Measurements from ENCODE around the gene XKR7.
"Not testable (repeated sequence)": the region's sequence is repeated elsewhere in the genome, so short reads cannot be mapped to it uniquely, and the experiment has no call there.

XKR7 gene

DNA sequence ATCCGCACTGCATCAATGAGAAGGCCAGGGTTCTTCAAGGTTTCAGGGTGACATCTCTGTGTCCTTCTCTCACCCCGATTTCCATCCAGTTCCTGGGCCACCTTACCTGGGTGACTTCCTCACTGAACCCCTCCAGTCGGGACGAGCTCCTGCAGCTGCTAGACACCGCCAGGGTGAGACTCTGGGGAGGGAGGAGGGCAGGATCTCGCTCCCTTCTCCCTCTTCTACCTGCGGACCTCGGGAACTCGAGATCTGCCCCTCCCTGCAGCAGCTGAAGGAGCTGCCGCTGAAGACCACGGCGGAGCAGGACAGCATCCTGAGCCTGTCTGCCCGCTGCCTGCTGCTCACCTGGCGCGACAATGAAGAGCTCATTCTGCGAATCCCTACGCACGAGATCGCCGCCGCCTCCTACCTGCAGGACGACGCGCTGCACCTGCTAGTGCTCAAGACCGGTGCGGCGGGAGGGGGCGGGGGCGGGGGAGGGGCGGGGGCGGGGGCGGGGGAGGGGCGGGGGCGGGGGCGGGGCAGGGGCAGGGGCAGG is 49.8 kb downstream of the XKR7 start:
- peak; percentile 10 for DNase-seq (ENCODE audit: low read depth)

DNA sequence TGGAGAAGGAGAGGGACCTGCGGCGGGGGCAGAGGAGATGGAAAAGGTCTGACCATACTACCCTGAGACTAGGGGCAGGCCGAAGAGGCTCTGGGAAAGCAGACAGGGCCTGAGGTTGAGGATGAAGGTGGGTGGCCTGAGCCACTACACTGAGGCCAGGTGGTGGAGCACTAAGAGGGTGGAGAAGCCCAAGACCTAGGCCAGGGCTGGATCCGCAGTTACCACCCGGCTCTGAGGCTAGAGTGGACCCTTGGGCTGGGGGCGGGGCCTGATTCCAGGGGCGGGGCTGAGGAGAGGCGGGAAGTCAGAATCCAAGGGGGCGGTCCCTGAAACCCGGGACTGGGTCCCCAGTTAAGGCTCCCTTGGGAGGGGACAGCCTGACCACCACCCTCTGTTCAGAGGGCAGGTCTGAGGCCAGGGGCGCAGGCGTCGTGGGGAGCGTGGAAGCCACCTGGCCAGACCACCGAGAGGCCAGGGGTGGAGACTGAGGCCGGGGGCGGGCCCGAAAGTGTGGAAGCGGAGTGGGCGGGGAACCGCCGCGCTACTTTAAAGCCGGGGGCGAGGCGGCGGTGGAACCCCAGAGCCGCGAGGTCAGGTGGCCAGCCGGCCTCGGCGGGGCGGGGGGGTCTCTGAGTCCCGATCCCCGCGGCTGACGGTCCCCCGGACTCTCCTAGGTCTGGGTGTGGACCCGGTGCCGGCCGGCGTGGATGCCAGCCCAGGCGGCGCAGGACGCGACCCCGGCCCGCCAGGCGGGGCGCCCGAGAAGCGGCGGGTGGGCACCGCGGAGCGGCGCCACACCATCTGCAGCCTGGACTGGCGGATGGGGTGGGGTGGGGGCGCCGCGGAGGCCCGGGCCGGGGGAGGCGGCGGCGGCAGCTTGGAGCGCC is 50.6 kb downstream of the XKR7 start:
- DNase-seq (ENCODE audit: low read depth) = peak; percentile 40

DNA sequence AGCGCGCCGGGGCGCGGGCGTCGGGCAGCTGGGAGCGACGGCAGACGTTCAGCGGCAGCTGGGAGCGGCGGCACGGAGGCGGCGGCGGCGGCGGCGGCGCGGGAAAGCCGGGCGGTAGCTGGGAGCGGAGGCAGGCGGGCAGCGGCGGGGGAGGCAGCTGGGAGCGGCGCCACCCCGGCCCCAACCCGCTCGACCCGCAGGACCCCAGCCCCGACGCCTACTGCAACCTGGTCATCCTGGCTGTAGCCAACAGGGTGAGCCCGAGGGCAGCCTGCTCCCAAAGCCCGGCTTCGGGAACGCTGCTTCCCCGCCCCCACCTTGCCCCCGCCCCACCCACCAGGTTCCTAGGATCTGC is 51.2 kb downstream of the XKR7 start:
- DNase-seq (ENCODE audit: low read depth) = no peak

DNA sequence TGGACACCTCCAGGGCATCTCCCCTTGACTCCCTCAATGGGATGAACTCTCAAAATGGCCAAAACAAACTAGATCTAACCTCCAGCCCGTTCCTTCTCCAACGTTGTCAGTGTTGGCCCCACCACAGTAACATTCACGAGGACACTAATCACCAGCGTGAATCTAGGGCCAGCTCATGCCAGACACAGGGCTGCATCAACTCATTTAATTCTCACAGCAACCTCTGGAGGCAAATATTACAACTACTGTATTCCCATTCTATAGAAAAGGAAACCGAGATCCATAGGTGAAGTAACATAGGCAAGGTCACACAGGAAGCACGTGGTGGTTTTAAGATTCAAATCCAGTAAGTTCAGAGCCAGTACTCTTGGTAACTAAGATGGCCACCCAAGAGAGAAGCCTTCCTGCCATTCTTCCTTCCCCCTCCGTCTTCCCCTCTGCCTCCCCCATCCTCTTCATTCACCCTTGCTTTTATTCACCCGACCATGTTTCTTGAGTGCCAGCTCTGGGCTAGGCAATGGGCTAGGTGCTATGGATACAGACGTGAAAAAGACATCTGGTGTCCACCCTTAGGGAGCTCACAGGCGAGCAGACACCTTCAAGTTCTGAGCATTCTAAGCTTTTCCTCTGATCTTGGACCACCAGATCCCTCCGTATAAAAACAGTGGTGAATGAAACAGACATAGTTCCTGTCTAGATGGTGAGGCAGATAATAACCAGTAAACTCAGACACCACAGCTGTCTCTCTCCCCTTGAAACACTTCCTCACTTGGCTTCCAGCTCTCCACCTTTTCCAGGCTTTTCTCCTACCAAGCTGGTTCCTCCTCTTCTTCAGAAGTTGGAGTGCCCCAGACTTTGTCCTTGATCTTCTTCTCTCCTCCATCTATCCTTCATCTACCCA is 51.9 kb downstream of the XKR7 start:
- no peak for DNase-seq (ENCODE audit: low read depth)

DNA sequence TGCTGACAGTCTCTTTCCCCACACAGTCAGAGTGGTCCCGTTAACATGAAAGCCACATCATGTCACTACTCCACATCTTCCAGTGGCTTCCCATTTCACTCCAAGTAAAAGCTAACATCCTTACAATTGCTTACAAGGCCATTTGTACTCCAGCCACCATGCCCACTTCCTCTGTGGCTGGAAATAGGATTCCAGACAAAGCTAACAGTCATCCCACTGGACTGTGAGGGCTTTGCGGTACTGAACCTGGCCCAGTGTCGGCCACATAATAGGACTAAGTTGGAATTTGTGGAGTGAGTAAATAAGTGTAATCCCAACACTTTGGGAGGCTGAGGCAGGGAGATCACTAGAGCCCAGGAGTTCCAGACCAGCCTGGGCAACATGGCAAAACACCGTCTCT is 53.1 kb downstream of the XKR7 start:
- no peak for DNase-seq (ENCODE audit: low read depth)

DNA sequence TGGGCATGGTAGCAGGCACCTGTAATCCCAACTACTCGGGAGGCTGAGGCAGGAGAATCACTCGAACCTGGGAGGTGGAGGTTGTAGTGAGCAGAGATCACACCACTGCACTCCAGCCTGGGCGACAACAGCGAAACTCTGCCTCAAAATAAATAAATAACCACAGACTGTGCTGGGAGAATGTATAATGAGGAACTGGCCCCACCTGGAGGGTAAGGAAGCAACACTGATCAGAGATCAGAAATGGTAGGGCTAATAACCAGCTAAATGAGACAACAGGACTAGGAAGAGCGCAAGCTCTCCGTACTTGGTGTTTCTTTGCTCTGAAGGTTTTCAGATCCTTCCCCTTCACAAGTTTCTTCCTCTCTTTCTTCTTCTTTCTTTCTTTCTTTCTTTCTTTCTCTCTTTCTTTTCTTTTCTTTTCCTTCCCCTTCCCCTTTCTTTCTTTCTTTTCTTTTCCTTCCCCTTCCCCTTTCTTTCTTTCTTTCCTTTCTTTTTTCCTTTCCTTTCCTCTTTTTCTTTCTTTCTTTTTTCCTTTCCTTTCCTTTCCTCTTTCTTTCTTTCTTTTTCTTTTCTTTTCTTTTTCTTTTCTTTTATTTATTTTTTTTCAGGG is 56.8 kb downstream of the XKR7 start:
- no peak for DNase-seq (ENCODE audit: low read depth)

GRCh38 chr20:32027643-32028042 is 59.7 kb downstream of the XKR7 start:
- no peak for DNase-seq (ENCODE audit: low read depth)

DNA sequence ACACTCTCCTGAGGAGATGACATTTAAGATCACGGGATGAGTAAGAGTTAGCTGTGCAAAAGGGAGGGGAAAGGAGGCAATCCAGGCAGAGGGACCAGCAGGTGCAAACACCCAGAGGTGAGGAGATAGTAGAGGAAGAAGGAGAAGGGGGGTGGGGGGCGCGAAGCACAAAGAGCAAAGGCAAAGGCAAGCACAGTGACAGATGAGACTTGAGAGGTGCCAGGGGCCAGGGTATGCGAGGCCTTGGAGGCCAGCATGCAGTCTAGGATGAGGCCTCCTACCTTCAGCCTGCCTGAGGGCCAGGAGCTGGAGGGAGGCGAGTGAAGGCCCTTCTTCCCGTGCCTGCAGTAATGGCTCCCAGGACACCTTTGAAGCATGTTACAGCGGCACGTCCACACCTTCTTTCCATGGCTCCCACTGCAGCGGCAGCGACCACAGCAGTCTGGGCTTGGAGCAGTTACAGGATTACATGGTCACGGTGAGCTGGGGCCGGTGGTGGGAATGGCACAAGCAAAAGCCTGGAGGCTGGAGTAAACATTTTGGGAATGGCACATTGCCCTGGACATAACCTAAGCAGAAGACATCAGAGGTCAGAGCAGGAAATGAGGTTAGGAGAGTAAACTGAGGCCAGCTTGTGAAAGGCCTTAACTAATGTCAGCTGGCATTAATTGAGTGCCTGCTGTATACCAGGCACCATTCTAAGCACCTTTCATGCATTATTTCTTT is 60.9 kb downstream of the XKR7 start:
- DNase-seq (ENCODE audit: low read depth) = no peak

- no peak for DNase-seq (ENCODE audit: low read depth)
These were observed 61.6 kb downstream of the XKR7 start for GRCh38 chr20:32029561-32029960.

- DNase-seq (ENCODE audit: low read depth) = peak; percentile 38
These were observed 63.3 kb downstream of the XKR7 start for GRCh38 chr20:32031007-32031958.

- DNase-seq (ENCODE audit: low read depth) = no peak
These were observed 65.4 kb downstream of the XKR7 start for GRCh38 chr20:32033316-32033715.

- DNase-seq (ENCODE audit: low read depth) = not testable (repeated sequence)
These were observed 65.8 kb downstream of the XKR7 start for GRCh38 chr20:32033721-32034120.

DNA sequence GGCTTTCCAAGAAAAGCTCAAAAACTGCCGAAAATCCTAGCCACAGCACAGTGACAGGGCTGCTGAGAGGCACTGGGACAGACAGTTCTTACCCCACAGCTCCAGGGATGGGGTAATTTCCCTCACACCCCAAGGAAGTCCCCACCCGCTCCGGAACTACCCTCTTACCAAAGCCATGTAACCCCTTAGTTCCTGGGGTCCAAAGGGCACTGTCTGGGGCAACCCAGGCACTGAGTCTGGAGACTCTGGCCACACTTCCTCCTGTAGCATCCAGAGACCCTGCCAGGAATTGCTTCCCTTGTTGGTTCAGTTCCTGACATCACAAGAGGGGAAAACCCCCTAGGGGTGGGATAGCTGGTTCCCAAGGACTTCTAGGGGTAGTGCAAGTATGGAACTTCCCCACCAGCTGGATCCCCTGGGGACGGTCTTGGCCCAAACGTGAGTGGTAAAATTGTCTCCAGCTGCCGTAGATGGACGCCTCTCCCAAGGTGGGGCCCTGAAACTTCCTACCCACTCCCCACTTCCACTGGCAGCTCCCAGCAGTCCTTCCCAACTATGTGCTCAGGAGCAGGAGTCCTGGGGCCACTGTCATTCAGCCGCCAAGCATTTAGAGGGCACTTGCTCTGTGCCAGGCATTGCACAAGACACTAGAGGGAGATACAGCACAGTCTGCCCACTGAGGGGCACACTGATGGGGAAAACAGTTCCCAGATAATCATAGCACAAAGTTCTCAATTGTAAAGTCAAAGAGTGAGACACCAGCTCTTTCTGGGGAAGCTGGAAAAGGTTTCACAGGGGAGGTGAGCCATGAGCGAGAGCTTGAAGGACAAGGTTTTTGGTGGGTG is 66.9 kb downstream of the XKR7 start:
- no peak for DNase-seq (ENCODE audit: low read depth)

- no peak for DNase-seq (ENCODE audit: low read depth)
These were observed 67.5 kb downstream of the XKR7 start for GRCh38 chr20:32035426-32035779.

- DNase-seq (ENCODE audit: low read depth) = no peak
These were observed 68.3 kb downstream of the XKR7 start for GRCh38 chr20:32036252-32036651.

GRCh38 chr20:32036716-32037485 is 69.0 kb downstream of the XKR7 start:
- no peak for DNase-seq (ENCODE audit: low read depth)

GRCh38 chr20:32037929-32038328 is 70.0 kb downstream of the XKR7 start:
- DNase-seq (ENCODE audit: low read depth) = no peak

DNA sequence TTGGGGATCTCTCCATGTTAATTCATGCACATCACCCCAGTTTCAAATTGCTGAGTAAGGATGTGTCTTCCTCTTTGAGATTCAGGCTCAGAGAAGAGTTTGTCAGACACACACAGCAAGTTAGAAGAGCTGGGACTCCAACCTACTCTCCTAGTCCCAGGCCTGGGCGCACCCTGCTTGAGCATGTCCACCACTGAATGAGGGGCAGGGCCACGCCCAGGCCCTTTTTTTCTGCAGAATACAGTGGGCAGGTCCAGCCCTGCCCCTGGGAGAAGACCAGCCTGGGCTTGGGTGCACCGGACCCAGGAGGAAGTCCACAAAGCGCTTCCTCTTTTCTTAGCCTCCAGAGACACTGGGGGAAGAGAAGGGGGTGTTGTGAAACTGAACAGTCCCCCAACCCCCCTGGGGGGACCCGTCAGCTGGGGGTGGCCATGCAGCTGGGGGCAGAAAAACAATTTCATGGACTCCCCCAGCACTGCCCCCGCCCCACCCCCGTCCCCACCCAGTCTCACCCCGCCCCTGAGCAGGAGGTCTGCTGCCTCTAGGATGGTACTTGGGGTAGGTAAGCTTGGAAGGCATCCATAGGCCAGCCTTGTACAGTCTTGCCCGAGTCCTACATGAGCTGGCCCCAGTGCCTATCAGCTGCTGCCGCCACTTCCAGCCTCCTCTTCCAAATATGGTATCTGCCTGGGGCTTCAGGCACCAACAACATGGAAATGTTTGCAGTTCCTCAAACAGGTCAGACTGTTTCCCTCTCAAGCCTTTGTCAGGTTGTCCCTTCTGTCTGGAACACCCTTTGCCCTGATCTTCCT is 72.4 kb downstream of the XKR7 start:
- no peak for DNase-seq (ENCODE audit: low read depth)

Measured in activated T-cell treated with anti-CD3 and anti-CD28 coated beads for 48 hours (primary cell).